ENCODE data around the gene ADAMTS17.

Gene ADAMTS17

GRCh38 chr15:100043692-100044091, 298.1 kb downstream of the ADAMTS17 start:
- Histone ChIP-seq H3K27ac (ENCODE audit: low read length) (no peak overlapping the region), H3K4me3 (ENCODE audit: low read length in 2 of 2) (no peak overlapping the region), H3K36me3 (ENCODE audit: control insufficient read depth in 2 of 2, insufficient read depth in 2 of 2, low read length in 2 of 2) (no peaks in the 10 kb centered on the region), H3K9me3 (ENCODE audit: control insufficient read depth in 2 of 2, low read length in 2 of 2) (no peaks in the 10 kb centered on the region), H3K9ac (ENCODE audit: low read length in 2 of 2) (no peak overlapping the region), H3K4me1 (ENCODE audit: control insufficient read depth, insufficient read depth, low read length) (peaks cover 2% of the 10 kb centered on the region), H3K27me3 (ENCODE audit: control insufficient read depth in 1 of 2, insufficient read depth in 2 of 2, low read length in 2 of 2) (no peaks in the 10 kb centered on the region)

- H3K9ac ChIP-seq (ENCODE audit: low read length in 2 of 2), result no peak overlapping the region
- no peak overlapping the region for H3K4me3 ChIP-seq (ENCODE audit: low read length in 2 of 2)
- no peaks in the 10 kb centered on the region for H3K9me3 ChIP-seq (ENCODE audit: control insufficient read depth in 2 of 2, low read length in 2 of 2)
- no peaks in the 10 kb centered on the region for H3K27me3 ChIP-seq (ENCODE audit: control insufficient read depth in 1 of 2, insufficient read depth in 2 of 2, low read length in 2 of 2)
- H3K36me3 ChIP-seq (ENCODE audit: control insufficient read depth in 2 of 2, insufficient read depth in 2 of 2, low read length in 2 of 2), result no peaks in the 10 kb centered on the region
- H3K27ac ChIP-seq (ENCODE audit: low read length), result no peak overlapping the region
- peaks cover 2% of the 10 kb centered on the region for H3K4me1 ChIP-seq (ENCODE audit: control insufficient read depth, insufficient read depth, low read length)
Measured at GRCh38 chr15:100043068-100043641, 298.6 kb downstream of the ADAMTS17 start.

- no peaks in the 10 kb centered on the region for H3K36me3 ChIP-seq (ENCODE audit: control insufficient read depth in 2 of 2, insufficient read depth in 2 of 2, low read length in 2 of 2)
- H3K4me1 ChIP-seq (ENCODE audit: control insufficient read depth, insufficient read depth, low read length), result peaks cover 2% of the 10 kb centered on the region
- H3K9ac ChIP-seq (ENCODE audit: low read length in 2 of 2), result no peak overlapping the region
- no peaks in the 10 kb centered on the region for H3K27me3 ChIP-seq (ENCODE audit: control insufficient read depth in 1 of 2, insufficient read depth in 2 of 2, low read length in 2 of 2)
- H3K27ac ChIP-seq (ENCODE audit: low read length), result no peak overlapping the region
- H3K9me3 ChIP-seq (ENCODE audit: control insufficient read depth in 2 of 2, low read length in 2 of 2), result no peaks in the 10 kb centered on the region
- no peak overlapping the region for H3K4me3 ChIP-seq (ENCODE audit: low read length in 2 of 2)
Measured at GRCh38 chr15:100042558-100042957, 299.2 kb downstream of the ADAMTS17 start.

- Histone ChIP-seq H3K4me1 (ENCODE audit: control insufficient read depth, insufficient read depth, low read length) (peaks cover 2% of the 10 kb centered on the region), H3K9ac (ENCODE audit: low read length in 2 of 2) (no peak overlapping the region), H3K9me3 (ENCODE audit: control insufficient read depth in 2 of 2, low read length in 2 of 2) (no peaks in the 10 kb centered on the region), H3K36me3 (ENCODE audit: control insufficient read depth in 2 of 2, insufficient read depth in 2 of 2, low read length in 2 of 2) (no peaks in the 10 kb centered on the region), H3K27ac (ENCODE audit: low read length) (no peak overlapping the region), H3K4me3 (ENCODE audit: low read length in 2 of 2) (no peak overlapping the region), H3K27me3 (ENCODE audit: control insufficient read depth in 1 of 2, insufficient read depth in 2 of 2, low read length in 2 of 2) (no peaks in the 10 kb centered on the region)
Measured at GRCh38 chr15:100041127-100041828, 300.5 kb downstream of the ADAMTS17 start.

GRCh38 chr15:100039994-100040393, 301.8 kb downstream of the ADAMTS17 start:
- Histone ChIP-seq H3K27ac (ENCODE audit: low read length) (no peak overlapping the region), H3K36me3 (ENCODE audit: control insufficient read depth in 2 of 2, insufficient read depth in 2 of 2, low read length in 2 of 2) (no peaks in the 10 kb centered on the region), H3K27me3 (ENCODE audit: control insufficient read depth in 1 of 2, insufficient read depth in 2 of 2, low read length in 2 of 2) (no peaks in the 10 kb centered on the region), H3K9ac (ENCODE audit: low read length in 2 of 2) (no peak overlapping the region), H3K4me1 (ENCODE audit: control insufficient read depth, insufficient read depth, low read length) (peaks cover 3% of the 10 kb centered on the region), H3K9me3 (ENCODE audit: control insufficient read depth in 2 of 2, low read length in 2 of 2) (no peaks in the 10 kb centered on the region), H3K4me3 (ENCODE audit: low read length in 2 of 2) (no peak overlapping the region)

GRCh38 chr15:100038736-100039135, 303.0 kb downstream of the ADAMTS17 start:
- Histone ChIP-seq H3K9ac (ENCODE audit: low read length in 2 of 2) (no peak overlapping the region), H3K4me3 (ENCODE audit: low read length in 2 of 2) (no peak overlapping the region), H3K36me3 (ENCODE audit: control insufficient read depth in 2 of 2, insufficient read depth in 2 of 2, low read length in 2 of 2) (no peaks in the 10 kb centered on the region), H3K9me3 (ENCODE audit: control insufficient read depth in 2 of 2, low read length in 2 of 2) (no peaks in the 10 kb centered on the region), H3K27ac (ENCODE audit: low read length) (no peak overlapping the region), H3K27me3 (ENCODE audit: control insufficient read depth in 1 of 2, insufficient read depth in 2 of 2, low read length in 2 of 2) (no peaks in the 10 kb centered on the region), H3K4me1 (ENCODE audit: control insufficient read depth, insufficient read depth, low read length) (peaks cover 4% of the 10 kb centered on the region)

GRCh38 chr15:100037901-100038300, 303.9 kb downstream of the ADAMTS17 start:
- Histone ChIP-seq H3K4me3 (ENCODE audit: low read length in 2 of 2) (no peak overlapping the region), H3K36me3 (ENCODE audit: control insufficient read depth in 2 of 2, insufficient read depth in 2 of 2, low read length in 2 of 2) (no peaks in the 10 kb centered on the region), H3K9me3 (ENCODE audit: control insufficient read depth in 2 of 2, low read length in 2 of 2) (no peaks in the 10 kb centered on the region), H3K9ac (ENCODE audit: low read length in 2 of 2) (no peak overlapping the region), H3K4me1 (ENCODE audit: control insufficient read depth, insufficient read depth, low read length) (peaks cover 3% of the 10 kb centered on the region), H3K27ac (ENCODE audit: low read length) (no peak overlapping the region), H3K27me3 (ENCODE audit: control insufficient read depth in 1 of 2, insufficient read depth in 2 of 2, low read length in 2 of 2) (no peaks in the 10 kb centered on the region)

GRCh38 chr15:100036015-100036414, 305.8 kb downstream of the ADAMTS17 start:
- H3K27ac ChIP-seq (ENCODE audit: low read length), result no peak overlapping the region
- no peaks in the 10 kb centered on the region for H3K27me3 ChIP-seq (ENCODE audit: control insufficient read depth in 1 of 2, insufficient read depth in 2 of 2, low read length in 2 of 2)
- H3K9me3 ChIP-seq (ENCODE audit: control insufficient read depth in 2 of 2, low read length in 2 of 2), result no peaks in the 10 kb centered on the region
- peaks cover 3% of the 10 kb centered on the region for H3K4me1 ChIP-seq (ENCODE audit: control insufficient read depth, insufficient read depth, low read length)
- H3K4me3 ChIP-seq (ENCODE audit: low read length in 2 of 2), result no peak overlapping the region
- H3K9ac ChIP-seq (ENCODE audit: low read length in 2 of 2), result no peak overlapping the region
- H3K36me3 ChIP-seq (ENCODE audit: control insufficient read depth in 2 of 2, insufficient read depth in 2 of 2, low read length in 2 of 2), result no peaks in the 10 kb centered on the region

- Histone ChIP-seq H3K4me3 (ENCODE audit: low read length in 2 of 2) (no peak overlapping the region), H3K9ac (ENCODE audit: low read length in 2 of 2) (no peak overlapping the region), H3K4me1 (ENCODE audit: control insufficient read depth, insufficient read depth, low read length) (peaks cover 9% of the 10 kb centered on the region), H3K27ac (ENCODE audit: low read length) (no peak overlapping the region), H3K9me3 (ENCODE audit: control insufficient read depth in 2 of 2, low read length in 2 of 2) (no peaks in the 10 kb centered on the region), H3K27me3 (ENCODE audit: control insufficient read depth in 1 of 2, insufficient read depth in 2 of 2, low read length in 2 of 2) (no peaks in the 10 kb centered on the region), H3K36me3 (ENCODE audit: control insufficient read depth in 2 of 2, insufficient read depth in 2 of 2, low read length in 2 of 2) (no peaks in the 10 kb centered on the region)
Measured at GRCh38 chr15:100034191-100034590, 307.6 kb downstream of the ADAMTS17 start.

- Histone ChIP-seq H3K9me3 (ENCODE audit: control insufficient read depth in 2 of 2, low read length in 2 of 2) (no peaks in the 10 kb centered on the region), H3K4me3 (ENCODE audit: low read length in 2 of 2) (no peak overlapping the region)
Measured at GRCh38 chr15:100033140-100033857, 308.5 kb downstream of the ADAMTS17 start.

More at GRCh38 chr15:100033140-100033857, 308.5 kb downstream of the ADAMTS17 start:
- H3K9ac ChIP-seq (ENCODE audit: low read length in 2 of 2), result peak overlapping the region in 1 of 2 donors; percentile 29
- no peaks in the 10 kb centered on the region for H3K36me3 ChIP-seq (ENCODE audit: control insufficient read depth in 2 of 2, insufficient read depth in 2 of 2, low read length in 2 of 2)
- H3K27me3 ChIP-seq (ENCODE audit: control insufficient read depth in 1 of 2, insufficient read depth in 2 of 2, low read length in 2 of 2), result no peaks in the 10 kb centered on the region
- H3K27ac ChIP-seq (ENCODE audit: low read length), result no peak overlapping the region
- H3K4me1 ChIP-seq (ENCODE audit: control insufficient read depth, insufficient read depth, low read length), result peaks cover 17% of the 10 kb centered on the region

All from stomach smooth muscle (tissue), 2 donors.